GM12892 (cell line): ENCODE data around the gene ASXL2.

Source experiments
- POLR2A ChIP-seq: IDR thresholded peaks from 2 replicates; pipeline ENCODE4 v1.6.1; 2011; ENCODE audit warnings: low read depth, low read length, control low read depth
- TAF1 ChIP-seq: IDR thresholded peaks from 2 replicates; pipeline ENCODE4 v1.6.1; 2011; ENCODE audit warnings: low read depth, mild to moderate bottlenecking, control low read depth, low read length, borderline replicate concordance

GRCh38 chr2:25787020-25787419 lies 91.3 kb downstream of the ASXL2 start:
- no peak for TF ChIP-seq POLR2A
- no peak for TF ChIP-seq TAF1
